H1 (cell line): ENCODE data around the gene C3orf52. TPM values are rescaled to one million over a fixed set of nuclear protein-coding genes. Genes with fewer than 3 reads are reported as not detected.

Experiments used
- CTCF ChIA-PET: fragments of 300-600 bp; sonication (Branson Sonifier 250); formaldehyde crosslinking; loops from one replicate; lab custom pipeline; 2021; ENCODE audit not compliant: partially characterized antibody; lab: Charles Lee
- POLR2A ChIA-PET: fragments of 300-600 bp; sonication (Branson Sonifier 250); formaldehyde crosslinking; loops from one replicate; lab custom pipeline; 2021; ENCODE audit warnings: inconsistent platforms; ENCODE audit not compliant: partially characterized antibody; lab: Charles Lee
- DNase-seq, 2 experiments: peaks; one replicate each; pipeline versions ENCODE4 v3.0.0 to v3.0.0-alpha.2; 2010 to 2022; ENCODE audit warnings: low spot score in 2 of 2, low read depth in 1 of 2, mixed read lengths in 1 of 2
- FAIRE-seq: peaks from 2 replicates; lab custom pipeline; 2011; peaks lifted over from hg19 to GRCh38; lab: Jason Lieb, UNC
- H2AFZ ChIP-seq: 2 replicates; pipeline ENCODE4 v1.8.1; 2012; ENCODE audit warnings: low read length, inconsistent platforms
- H2AK5ac ChIP-seq: 2 replicates; pipeline ENCODE4 v1.6.1; 2013; ENCODE audit warnings: low read depth, low read length
- H2BK120ac ChIP-seq: replicated peaks from 2 replicates; pipeline ENCODE3; 2013; ENCODE audit warnings: low read depth, low read length, inconsistent platforms
- H2BK12ac ChIP-seq: 2 replicates; pipeline ENCODE4 v1.6.1; 2013; ENCODE audit warnings: low read depth, low read length
- H2BK15ac ChIP-seq: 2 replicates; pipeline ENCODE4 v1.6.1; 2013; ENCODE audit warnings: low read length
- H2BK20ac ChIP-seq: 2 replicates; pipeline ENCODE4 v1.6.1; 2013; ENCODE audit warnings: low read length
- H2BK5ac ChIP-seq: 2 replicates; pipeline ENCODE4 v1.6.1; 2013; ENCODE audit warnings: low read depth, low read length
- H3K14ac ChIP-seq: 2 replicates; pipeline ENCODE4 v1.6.1; 2013; ENCODE audit warnings: inconsistent platforms; ENCODE audit not compliant: insufficient read length
- H3K18ac ChIP-seq: 2 replicates; pipeline ENCODE4 v1.6.1; 2013; ENCODE audit warnings: low read length; ENCODE audit errors: extremely low read depth
- H3K23ac ChIP-seq: 2 replicates; pipeline ENCODE4 v1.6.1; 2013; ENCODE audit warnings: inconsistent platforms; ENCODE audit not compliant: insufficient read length
- H3K23me2 ChIP-seq: 2 replicates; pipeline ENCODE4 v1.6.1; 2013; ENCODE audit warnings: low read depth, low read length
- H3K27ac ChIP-seq: 2 replicates; pipeline ENCODE4 v1.6.1; 2011; ENCODE audit warnings: low read depth, low read length, inconsistent platforms
- H3K27me3 ChIP-seq, 4 experiments: replicated peaks in 1 of 4; 1 replicate in 1 of 4; 2 replicates in 3 of 4; pipeline versions ENCODE4 v1.6.1 to v1.8.1; 2011 to 2013; ENCODE audit warnings: low read length in 3 of 4, mild to moderate bottlenecking in 3 of 4, inconsistent platforms in 2 of 4, mixed read lengths in 2 of 4, moderate library complexity in 1 of 4; ENCODE audit not compliant: control insufficient read depth in 3 of 4, insufficient read depth in 3 of 4; ENCODE audit errors: extremely low read depth in 1 of 4
- H3K36me3 ChIP-seq, 4 experiments: 2 replicates each; pipeline versions ENCODE4 v1.6.1 to v1.8.1; 2011 to 2013; ENCODE audit warnings: mild to moderate bottlenecking in 4 of 4, low read length in 3 of 4, moderate library complexity in 2 of 4, control low read depth in 1 of 4, inconsistent platforms in 1 of 4; ENCODE audit not compliant: insufficient read depth in 4 of 4, control insufficient read depth in 2 of 4
- H3K4ac ChIP-seq: replicated peaks from 2 replicates; pipeline ENCODE3; 2013; ENCODE audit warnings: low read length, low read depth, mixed read lengths, inconsistent platforms; ENCODE audit not compliant: insufficient read length
- H3K4me1 ChIP-seq, 4 experiments: replicated peaks in 1 of 4; 1 replicate in 1 of 4; 2 replicates in 3 of 4; pipeline versions ENCODE4 v1.6.1 to v1.8.1; 2011 to 2013; ENCODE audit warnings: low read length in 3 of 4, inconsistent platforms in 2 of 4, mixed read lengths in 1 of 4; ENCODE audit not compliant: insufficient read depth in 4 of 4, control insufficient read depth in 3 of 4
- H3K4me2 ChIP-seq, 2 experiments: 2 replicates each; pipeline versions ENCODE4 v1.6.1 to v1.8.1; 2011 to 2013; ENCODE audit warnings: low read depth in 2 of 2, low read length in 2 of 2, control low read depth in 1 of 2, inconsistent platforms in 1 of 2, mild to moderate bottlenecking in 1 of 2; ENCODE audit not compliant: insufficient read depth in 1 of 2
- H3K4me3 ChIP-seq, 4 experiments: fragments of 200-600, 300-600 bp in 1 of 4; sonication (generic), shearing (Covaris generic), sonication (Bioruptor Twin) in 1 of 4; 2 replicates each; pipeline versions ENCODE4 v1.5.1 to v1.8.1; 2011 to 2016; ENCODE audit warnings: low read length in 4 of 4, low read depth in 3 of 4, control low read depth in 2 of 4, inconsistent platforms in 2 of 4, mild to moderate bottlenecking in 2 of 4, mixed read lengths in 1 of 4, moderate library complexity in 1 of 4; ENCODE audit not compliant: insufficient read depth in 2 of 4; ENCODE audit errors: extremely low read depth in 1 of 4
- H3K56ac ChIP-seq: replicated peaks from 2 replicates; pipeline ENCODE3; 2013; ENCODE audit warnings: low read depth, mild to moderate bottlenecking, mixed read lengths, low read length, inconsistent platforms; ENCODE audit not compliant: insufficient read length
- H3K79me1 ChIP-seq: 2 replicates; pipeline ENCODE4 v1.6.1; 2013; ENCODE audit warnings: low read depth, low read length, control low read depth
- H3K79me2 ChIP-seq, 2 experiments: 2 replicates each; pipeline versions ENCODE4 v1.6.1 to v1.8.1; 2012 to 2013; ENCODE audit warnings: low read length in 2 of 2, mild to moderate bottlenecking in 2 of 2, inconsistent platforms in 1 of 2; ENCODE audit not compliant: insufficient read depth in 2 of 2, control insufficient read depth in 1 of 2
- H3K9ac ChIP-seq, 4 experiments: replicated peaks in 1 of 4; 1 replicate in 1 of 4; 2 replicates in 3 of 4; pipeline versions ENCODE4 v1.6.1 to v1.8.1; 2011 to 2013; ENCODE audit warnings: low read depth in 3 of 4, low read length in 3 of 4, control low read depth in 2 of 4, mild to moderate bottlenecking in 2 of 4, moderate library complexity in 2 of 4, inconsistent platforms in 1 of 4; ENCODE audit errors: extremely low read depth in 1 of 4
- H3K9me3 ChIP-seq, 2 experiments: 2 replicates each; pipeline versions ENCODE4 v1.6.1 to v1.8.1; 2012 to 2013; ENCODE audit warnings: mild to moderate bottlenecking in 2 of 2, moderate library complexity in 2 of 2, control low read depth in 1 of 2, inconsistent platforms in 1 of 2, low read depth in 1 of 2, low read length in 1 of 2, mixed read lengths in 1 of 2; ENCODE audit not compliant: insufficient read depth in 2 of 2
- H4K20me1 ChIP-seq, 2 experiments: replicated peaks in 1 of 2; 2 replicates each; pipeline versions ENCODE3 to v1.8.1; 2011 to 2013; ENCODE audit warnings: inconsistent platforms in 2 of 2, low read length in 2 of 2, mild to moderate bottlenecking in 1 of 2; ENCODE audit not compliant: insufficient read depth in 2 of 2, control insufficient read depth in 1 of 2
- H4K5ac ChIP-seq: 2 replicates; pipeline ENCODE4 v1.6.1; 2013; ENCODE audit warnings: low read length, low read depth, mixed read lengths, inconsistent platforms; ENCODE audit not compliant: insufficient read length
- H4K8ac ChIP-seq: 2 replicates; pipeline ENCODE4 v1.8.0; 2013; ENCODE audit warnings: mild to moderate bottlenecking, moderate library complexity, low read length, inconsistent platforms; ENCODE audit not compliant: insufficient read depth; ENCODE audit errors: extremely low read depth
- H4K91ac ChIP-seq: replicated peaks from 2 replicates; pipeline ENCODE3; 2013; ENCODE audit warnings: low read length, mixed read lengths, inconsistent platforms; ENCODE audit not compliant: insufficient read length
- FOSL1 ChIP-seq: IDR thresholded peaks from 2 replicates; pipeline ENCODE4 v1.6.1; 2011; ENCODE audit warnings: mild to moderate bottlenecking, low read depth, low read length, moderate library complexity; ENCODE audit not compliant: insufficient read depth
- SIN3A ChIP-seq, 2 experiments: IDR thresholded peaks in 1 of 2; conservative IDR thresholded peaks in 1 of 2; 2 replicates each; pipeline ENCODE4 v1.6.1; 2011 to 2012; ENCODE audit warnings: low read length in 2 of 2, improper control_type of control experiment in 1 of 2, low read depth in 1 of 2, mild to moderate bottlenecking in 1 of 2
- TAF1 ChIP-seq: IDR thresholded peaks from 2 replicates; pipeline ENCODE4 v1.6.1; 2011; ENCODE audit warnings: mild to moderate bottlenecking, low read depth, low read length
- WGBS, 2 experiments: shearing (Covaris generic) in 1 of 2; methylation state at CpG; one replicate each; pipeline versions ENCODE4 v1.1.6 to v1.1.7; 2013 to 2015; ENCODE audit warnings: low lambda C conversion rate in 2 of 2, mixed read lengths in 2 of 2, inconsistent platforms in 1 of 2, low coverage in 1 of 2, missing lambda C conversion rate in 1 of 2; ENCODE audit not compliant: insufficient replicate concordance in 2 of 2, insufficient coverage in 1 of 2, insufficient read length in 1 of 2; ENCODE audit errors: extremely low coverage in 1 of 2, missing lambda C conversion rate in 1 of 2; 5-methylcytosine and 5-hydroxymethylcytosine counted together
- polyA plus RNA-seq, 7 experiments: library from polyadenylated mRNA; depleted of rRNA in 3 of 7; stranded (reverse) in 5 of 7; unstranded in 2 of 7; fragments of >200 nt in 5 of 7; fragments of 200-250 nt in 2 of 7; gene quantifications; 1 replicate in 5 of 7; 2 replicates in 1 of 7; 4 replicates in 1 of 7; pipeline versions ENCODE4 v1.2.1 to v1.2.3, GENCODE V29; 2011 to 2013; ENCODE audit warnings: missing spikeins in 2 of 7, mixed read lengths in 2 of 7
- total RNA-seq: library from RNA; stranded (reverse); fragmentation: NEBNext Ultra II Directional; extraction: Animal tissue kit (Norgen Biotek cat#: 25700); gene quantifications from 2 replicates; pipeline ENCODE4 v1.2.1, GENCODE V29; 2021

The C3orf52 gene
- total and polyA plus RNA-seq, 2 of the 8 experiments (the other 6 are each of a cell fraction or from before 2014, with no cell fraction given): 9.7 to 13.1 TPM

DNA sequence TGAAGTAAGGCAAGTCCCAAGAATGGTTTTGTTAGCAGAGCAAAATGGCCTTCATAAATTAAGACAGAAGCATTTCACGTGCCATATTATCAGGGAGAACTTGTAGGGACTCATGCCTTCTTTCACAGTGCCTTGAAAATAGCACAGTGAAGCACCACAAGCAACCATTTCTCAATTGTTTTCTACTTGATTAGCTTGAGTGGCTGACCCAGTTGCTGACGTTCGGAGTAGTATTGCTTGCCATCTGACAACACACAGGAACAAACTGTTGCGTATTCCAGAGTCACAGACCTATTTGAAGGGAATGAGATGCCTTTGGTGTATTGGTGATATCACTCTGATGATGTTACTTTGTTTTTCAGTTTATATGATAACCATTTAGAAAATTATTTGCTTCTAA, 3.0 kb upstream of the C3orf52 start:
- no peak for FAIRE-seq
- Histone ChIP-seq H4K20me1 (no peaks in the 10 kb centered on the region), H4K91ac (no peak overlapping the region), H3K27ac (no peak overlapping the region), H3K79me1 (no peaks in the 10 kb centered on the region), H2BK120ac (no peak overlapping the region), H3K56ac (no peak overlapping the region), H3K79me2 (0 out of 4 replicates have a peak, but pooled peaks cover 0 to 8% of the 10 kb centered on the region in 2 experiments), H3K4me3 (no peak overlapping the region)
- TF ChIP-seq TAF1 (no peak), SIN3A (conservative IDR thresholded peaks at IDR 0.05 in 1 of 2, IDR thresholded peaks at IDR 0.05 in 1 of 2; ENCODE audit: low read depth in 1 of 2, low read length in 2 of 2) (no peak), FOSL1 (no peak)
- TF ChIP-seq, all 59 proteins: peak for 0
- Histone ChIP-seq H2BK20ac (no peak overlapping the region), H2AFZ (0 out of 2 replicates have a peak overlapping the region, but pooled peaks have one; percentile 35), H3K4me2 (no peak overlapping the region), H4K8ac (no peak overlapping the region), H3K9ac (no peak overlapping the region), H2BK15ac (no peak overlapping the region), H3K14ac (no peak overlapping the region), H4K5ac (no peak overlapping the region), H3K23me2 (peaks cover 7% of the 10 kb centered on the region), H3K27me3 (peaks cover 0 to 12% (median 7%) of the 10 kb centered on the region in 4 experiments; a peak in 3 of 7 replicates), H2BK12ac (no peak overlapping the region), H3K36me3 (no peaks in the 10 kb centered on the region), H3K4ac (no peak overlapping the region), H3K9me3 (no peaks in the 10 kb centered on the region), H3K18ac (no peak overlapping the region), H3K23ac (no peak overlapping the region), H3K4me1 (peaks cover 0 to 8% (median 6%) of the 10 kb centered on the region in 4 experiments; a peak in 5 of 7 replicates), H2BK5ac (no peak overlapping the region), H2AK5ac (no peak overlapping the region)
- POLR2A ChIA-PET: no interaction called here
- no peak for DNase-seq
- CTCF ChIA-PET: no interaction called here
- WGBS, 2 experiments: 84% methylated on average over 4 of the region's 4 CpGs; no CpG with 5 or more reads in 1 of the 2 experiments
